Measurements from ENCODE around the gene CAND1.

- TF ChIP-seq NR1H2 (CRISPR knock-in tag; IDR thresholded peaks at IDR 0.05) (no peak), CTCF (IDR thresholded peaks at IDR 0.05) (no peak), TCF7 (CRISPR knock-in tag; IDR thresholded peaks at IDR 0.05; ENCODE audit: low read depth) (no peak)
Observed at GRCh38 chr12:67222302-67222701, 46.9 kb upstream of the CAND1 start.

All from WTC11 (cell line).